Measurements from ENCODE around the gene TICAM1. TPM values are rescaled to one million over a fixed set of nuclear protein-coding genes. Genes with fewer than 3 reads are reported as not detected.
"Not testable (repeated sequence)": the region's sequence is repeated elsewhere in the genome, so short reads cannot be mapped to it uniquely, and the experiment has no call there.

The TICAM1 gene
- total and polyA plus RNA-seq, 2 of the 8 experiments (the other 6 are each of a cell fraction or from before 2014, with no cell fraction given) = 0.41 to 0.65 TPM

- not testable (repeated sequence) for H2BK12ac ChIP-seq (ENCODE audit: low read depth, low read length); H2BK5ac ChIP-seq (ENCODE audit: low read depth, low read length); H3K27ac ChIP-seq (ENCODE audit: low read depth, low read length); H3K4me2 ChIP-seq (ENCODE audit: insufficient read depth in 1 of 2, low read depth in 2 of 2, low read length in 2 of 2); H3K18ac ChIP-seq (ENCODE audit: extremely low read depth, low read length); H2AFZ ChIP-seq (ENCODE audit: low read length); H3K4me3 ChIP-seq (ENCODE audit: extremely low read depth in 1 of 4, insufficient read depth in 2 of 4, low read depth in 3 of 4, low read length in 4 of 4); H2AK5ac ChIP-seq (ENCODE audit: low read depth, low read length); H2BK20ac ChIP-seq (ENCODE audit: low read length); FAIRE-seq; H2BK15ac ChIP-seq (ENCODE audit: low read length); H4K8ac ChIP-seq (ENCODE audit: extremely low read depth, insufficient read depth, low read length); H3K23ac ChIP-seq (ENCODE audit: insufficient read length); H3K79me2 ChIP-seq (ENCODE audit: control insufficient read depth in 1 of 2, insufficient read depth in 2 of 2, low read length in 2 of 2); H4K91ac ChIP-seq (replicated peaks; ENCODE audit: insufficient read length, low read length); DNase-seq (ENCODE audit: low read depth in 1 of 2, low spot score in 2 of 2); H3K79me1 ChIP-seq (ENCODE audit: low read depth, low read length); H3K23me2 ChIP-seq (ENCODE audit: low read depth, low read length); H2BK120ac ChIP-seq (replicated peaks; ENCODE audit: low read depth, low read length); H3K27me3 ChIP-seq (replicated peaks in 1 of 4; ENCODE audit: control insufficient read depth in 3 of 4, extremely low read depth in 1 of 4, insufficient read depth in 3 of 4, low read length in 3 of 4); H3K9ac ChIP-seq (replicated peaks in 1 of 4; ENCODE audit: extremely low read depth in 1 of 4, low read depth in 3 of 4, low read length in 3 of 4); H3K14ac ChIP-seq (ENCODE audit: insufficient read length); H3K4me1 ChIP-seq (replicated peaks in 1 of 4; ENCODE audit: control insufficient read depth in 3 of 4, insufficient read depth in 4 of 4, low read length in 3 of 4); H3K9me3 ChIP-seq (ENCODE audit: insufficient read depth in 2 of 2, low read depth in 1 of 2, low read length in 1 of 2); H4K5ac ChIP-seq (ENCODE audit: insufficient read length, low read depth, low read length); H3K4ac ChIP-seq (replicated peaks; ENCODE audit: insufficient read length, low read depth, low read length); H3K56ac ChIP-seq (replicated peaks; ENCODE audit: insufficient read length, low read depth, low read length)
- ChIA-PET POLR2A (ENCODE audit: partially characterized antibody) (interaction anchor here (1.2 kb wide), 1 partner anchor 10 kb away, joined by 3 read pairs; no protein-coding TSS in a partner anchor), CTCF (ENCODE audit: partially characterized antibody) (interaction anchor here (0.6 to 7.3 kb wide), 4 partner anchors 10 to 147 kb away, joined by 3 to 44 read pairs (median 4); partner anchors contain the start of gene PLIN3)
- H4K20me1 ChIP-seq (replicated peaks in 1 of 2; ENCODE audit: control insufficient read depth in 1 of 2, insufficient read depth in 2 of 2, low read length in 2 of 2) = peaks cover 0 to 11% of the 10 kb centered on the region in 2 experiments
- 98% methylated on average over 12 of the region's 12 CpGs; no CpG with 5 or more reads in 1 of the 2 experiments for WGBS, 2 experiments (ENCODE audit: extremely low coverage in 1 of 2, insufficient coverage in 1 of 2, insufficient read length in 1 of 2, insufficient replicate concordance in 2 of 2, low coverage in 1 of 2, low lambda C conversion rate in 2 of 2, missing lambda C conversion rate in 1 of 2)
- peaks cover 5 to 33% (median 9%) of the 10 kb centered on the region in 4 experiments; a peak in 7 of 8 replicates for H3K36me3 ChIP-seq (ENCODE audit: control insufficient read depth in 2 of 4, insufficient read depth in 4 of 4, low read length in 3 of 4)
Measured at GRCh38 chr19:4856468-4856867, 25.0 kb upstream of the TICAM1 start.

- H3K27me3 ChIP-seq (replicated peaks in 1 of 4; ENCODE audit: control insufficient read depth in 3 of 4, extremely low read depth in 1 of 4, insufficient read depth in 3 of 4, low read length in 3 of 4); H3K56ac ChIP-seq (replicated peaks; ENCODE audit: insufficient read length, low read depth, low read length); H3K4ac ChIP-seq (replicated peaks; ENCODE audit: insufficient read length, low read depth, low read length); DNase-seq (ENCODE audit: low read depth in 1 of 2, low spot score in 2 of 2); H3K4me2 ChIP-seq (ENCODE audit: insufficient read depth in 1 of 2, low read depth in 2 of 2, low read length in 2 of 2); H3K18ac ChIP-seq (ENCODE audit: extremely low read depth, low read length); H3K9me3 ChIP-seq (ENCODE audit: insufficient read depth in 2 of 2, low read depth in 1 of 2, low read length in 1 of 2); H4K20me1 ChIP-seq (replicated peaks in 1 of 2; ENCODE audit: control insufficient read depth in 1 of 2, insufficient read depth in 2 of 2, low read length in 2 of 2); FAIRE-seq; H2BK20ac ChIP-seq (ENCODE audit: low read length); H2AK5ac ChIP-seq (ENCODE audit: low read depth, low read length); H2AFZ ChIP-seq (ENCODE audit: low read length); H2BK15ac ChIP-seq (ENCODE audit: low read length); H4K5ac ChIP-seq (ENCODE audit: insufficient read length, low read depth, low read length); H3K23ac ChIP-seq (ENCODE audit: insufficient read length); H4K8ac ChIP-seq (ENCODE audit: extremely low read depth, insufficient read depth, low read length); H3K4me3 ChIP-seq (ENCODE audit: extremely low read depth in 1 of 4, insufficient read depth in 2 of 4, low read depth in 3 of 4, low read length in 4 of 4); H3K79me2 ChIP-seq (ENCODE audit: control insufficient read depth in 1 of 2, insufficient read depth in 2 of 2, low read length in 2 of 2); H2BK12ac ChIP-seq (ENCODE audit: low read depth, low read length); H4K91ac ChIP-seq (replicated peaks; ENCODE audit: insufficient read length, low read length); H3K14ac ChIP-seq (ENCODE audit: insufficient read length); H2BK120ac ChIP-seq (replicated peaks; ENCODE audit: low read depth, low read length); H3K9ac ChIP-seq (replicated peaks in 1 of 4; ENCODE audit: extremely low read depth in 1 of 4, low read depth in 3 of 4, low read length in 3 of 4); H3K27ac ChIP-seq (ENCODE audit: low read depth, low read length); H3K79me1 ChIP-seq (ENCODE audit: low read depth, low read length); H2BK5ac ChIP-seq (ENCODE audit: low read depth, low read length); H3K23me2 ChIP-seq (ENCODE audit: low read depth, low read length); H3K4me1 ChIP-seq (replicated peaks in 1 of 4; ENCODE audit: control insufficient read depth in 3 of 4, insufficient read depth in 4 of 4, low read length in 3 of 4): not testable (repeated sequence)
- POLR2A ChIA-PET (ENCODE audit: partially characterized antibody) = interaction anchor here (0.6 to 1.3 kb wide), 2 partner anchors 44 to 57 kb away, joined by 3 to 4 read pairs; no protein-coding TSS in a partner anchor
- CTCF ChIA-PET (ENCODE audit: partially characterized antibody) = interaction anchor here (0.8 to 7.3 kb wide), 6 partner anchors 8 to 195 kb away, joined by 3 to 100 read pairs (median 6); partner anchors contain the start of gene PLIN3
- WGBS, 2 experiments (ENCODE audit: extremely low coverage in 1 of 2, insufficient coverage in 1 of 2, insufficient read length in 1 of 2, insufficient replicate concordance in 2 of 2, low coverage in 1 of 2, low lambda C conversion rate in 2 of 2, missing lambda C conversion rate in 1 of 2) = 92% methylated on average over 8 of the region's 8 CpGs; no CpG with 5 or more reads in 1 of the 2 experiments
- peaks cover 0 to 21% (median 2%) of the 10 kb centered on the region in 4 experiments; a peak in 4 of 8 replicates for H3K36me3 ChIP-seq (ENCODE audit: control insufficient read depth in 2 of 4, insufficient read depth in 4 of 4, low read length in 3 of 4)
Measured at GRCh38 chr19:4853506-4853905, 22.0 kb upstream of the TICAM1 start.

Data from H1 (cell line).